Measurements from ENCODE around the gene APMAP. TPM values are rescaled to one million over a fixed set of nuclear protein-coding genes. Genes with fewer than 3 reads are reported as not detected.

APMAP gene
- total RNA-seq, 2 donors from 2014 or later, result 43.9 to 63.3 TPM

DNA sequence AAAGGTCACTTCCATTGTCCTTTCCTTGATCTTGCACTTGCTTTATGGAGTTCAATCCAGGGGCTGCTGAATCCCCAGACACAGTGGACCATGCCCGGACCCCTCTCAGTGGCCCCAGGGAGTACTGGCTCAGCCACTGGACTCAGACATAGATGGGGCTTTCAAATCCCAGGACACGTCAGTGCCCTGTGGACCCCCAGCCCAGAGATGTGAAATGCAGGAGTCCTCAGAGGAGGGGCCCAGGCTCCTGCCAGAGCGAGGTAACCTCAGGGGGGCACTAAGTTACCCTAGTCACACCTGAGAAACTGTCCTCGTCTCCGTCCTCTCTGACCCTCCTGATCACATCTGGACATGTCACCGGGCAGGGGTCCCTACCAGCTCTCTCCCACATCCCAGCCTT is 18.7 kb upstream of the APMAP start:
- no peak for DNase-seq
- H3K4me3 ChIP-seq, result no peak overlapping the region
- no peak overlapping the region for H3K27ac ChIP-seq
- H3K27me3 ChIP-seq, result no peaks in the 10 kb centered on the region
- no peaks in the 10 kb centered on the region for H3K9me3 ChIP-seq
- no peaks in the 10 kb centered on the region for H3K36me3 ChIP-seq
- H3K4me1 ChIP-seq, result no peaks in the 10 kb centered on the region
- intact Hi-C loops (cut with DNase I), result no loop called here
- TF ChIP-seq, protein P1, sequence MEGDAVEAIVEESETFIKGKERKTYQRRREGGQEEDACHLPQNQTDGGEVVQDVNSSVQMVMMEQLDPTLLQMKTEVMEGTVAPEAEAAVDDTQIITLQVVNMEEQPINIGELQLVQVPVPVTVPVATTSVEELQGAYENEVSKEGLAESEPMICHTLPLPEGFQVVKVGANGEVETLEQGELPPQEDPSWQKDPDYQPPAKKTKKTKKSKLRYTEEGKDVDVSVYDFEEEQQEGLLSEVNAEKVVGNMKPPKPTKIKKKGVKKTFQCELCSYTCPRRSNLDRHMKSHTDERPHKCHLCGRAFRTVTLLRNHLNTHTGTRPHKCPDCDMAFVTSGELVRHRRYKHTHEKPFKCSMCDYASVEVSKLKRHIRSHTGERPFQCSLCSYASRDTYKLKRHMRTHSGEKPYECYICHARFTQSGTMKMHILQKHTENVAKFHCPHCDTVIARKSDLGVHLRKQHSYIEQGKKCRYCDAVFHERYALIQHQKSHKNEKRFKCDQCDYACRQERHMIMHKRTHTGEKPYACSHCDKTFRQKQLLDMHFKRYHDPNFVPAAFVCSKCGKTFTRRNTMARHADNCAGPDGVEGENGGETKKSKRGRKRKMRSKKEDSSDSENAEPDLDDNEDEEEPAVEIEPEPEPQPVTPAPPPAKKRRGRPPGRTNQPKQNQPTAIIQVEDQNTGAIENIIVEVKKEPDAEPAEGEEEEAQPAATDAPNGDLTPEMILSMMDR (IDR thresholded peaks at IDR 0.05), result no peak
- no peak overlapping the region for H3K9ac ChIP-seq (ENCODE audit: low read depth in 2 of 2, low read length in 2 of 2)

DNA sequence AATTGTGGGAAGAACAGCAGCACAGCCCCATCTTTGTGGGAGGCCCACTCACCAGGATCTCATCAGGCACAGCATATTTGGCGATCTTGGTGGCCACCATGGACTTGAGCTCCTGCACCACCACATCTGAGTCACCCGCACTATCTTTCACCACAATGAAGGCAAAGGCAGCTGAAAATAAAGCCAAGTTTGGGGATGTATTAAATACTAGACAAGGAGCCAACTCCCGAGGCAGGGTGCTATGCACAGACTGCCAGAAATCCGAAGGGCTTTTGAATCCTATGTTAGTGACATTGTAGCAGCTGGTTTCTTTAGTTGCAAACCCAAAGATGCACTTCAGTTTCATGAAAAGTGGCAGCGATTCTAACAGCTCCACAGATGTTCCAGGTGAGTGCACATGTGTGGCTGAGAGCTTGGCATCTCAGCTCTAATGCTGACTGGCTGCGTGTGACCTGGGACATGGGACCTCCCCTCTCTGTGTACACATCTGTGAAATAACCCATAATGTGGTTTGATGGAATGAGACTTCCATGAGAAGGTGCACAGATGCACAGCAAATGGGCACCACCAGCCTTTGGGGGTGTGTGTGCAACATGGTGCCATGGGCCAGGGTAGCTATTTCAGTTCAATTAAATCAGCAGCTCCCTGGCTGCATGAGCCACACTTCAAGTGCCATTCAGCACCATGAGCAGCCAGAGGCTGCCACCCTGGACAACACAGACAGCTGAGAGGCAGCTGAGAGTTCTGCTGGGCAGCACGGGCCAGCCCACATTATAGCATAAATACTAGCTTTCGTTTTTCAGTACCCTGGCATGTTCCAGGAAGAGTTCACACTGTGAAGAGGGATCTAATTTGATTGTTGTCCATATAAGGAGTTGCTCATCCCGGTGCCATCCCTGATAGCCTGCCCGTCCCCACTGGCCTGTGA is 16.9 kb upstream of the APMAP start:
- Histone ChIP-seq H3K36me3 (no peaks in the 10 kb centered on the region), H3K9me3 (no peaks in the 10 kb centered on the region), H3K27ac (no peak overlapping the region), H3K4me3 (no peak overlapping the region), H3K9ac (ENCODE audit: low read depth in 2 of 2, low read length in 2 of 2) (no peak overlapping the region), H3K4me1 (no peaks in the 10 kb centered on the region), H3K27me3 (no peaks in the 10 kb centered on the region)
- TF ChIP-seq, protein P1 (IDR thresholded peaks at IDR 0.05), result no peak
- intact Hi-C loops (cut with DNase I), result no loop called here
- DNase-seq, result no peak

DNA sequence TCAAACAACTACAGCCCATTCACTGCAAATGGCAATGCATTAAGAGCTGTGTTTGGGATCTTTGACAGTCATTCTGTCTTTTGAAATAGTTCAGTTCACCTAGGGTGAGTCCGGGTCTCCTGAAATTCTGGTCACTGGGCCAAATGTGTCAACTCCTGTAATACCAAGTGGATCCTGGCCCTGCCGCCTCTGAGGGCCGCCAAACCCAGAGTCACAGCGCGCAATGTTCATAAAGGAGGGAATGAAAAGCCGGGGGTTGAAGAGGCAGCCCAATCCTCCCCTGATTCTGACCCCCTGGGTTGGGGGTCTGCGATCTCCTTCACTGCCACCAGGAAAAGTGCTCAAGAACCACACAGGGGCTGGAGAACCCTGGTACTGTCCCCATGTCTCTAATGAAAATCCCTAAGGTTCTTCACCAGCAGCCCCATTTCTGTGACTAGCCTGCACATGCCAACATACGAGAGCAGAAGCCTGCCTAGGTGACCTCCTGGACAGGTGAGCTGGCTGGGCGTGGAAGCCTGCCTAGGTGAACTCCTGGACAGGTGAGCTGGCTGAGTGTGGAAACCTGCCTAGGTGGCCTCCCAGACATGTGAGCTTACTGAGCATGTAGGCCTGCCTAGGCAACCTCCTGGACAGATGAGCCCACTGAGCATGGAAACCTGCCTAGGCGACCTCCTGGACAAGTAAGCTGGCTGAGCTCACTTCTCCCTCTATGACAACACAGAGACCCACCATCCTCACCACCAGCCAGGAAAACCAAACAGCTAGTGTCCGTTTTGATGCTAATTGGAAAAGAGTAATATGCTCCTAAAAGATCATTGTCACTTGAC is 16.1 kb upstream of the APMAP start:
- no peaks in the 10 kb centered on the region for H3K27me3 ChIP-seq
- no peak overlapping the region for H3K9ac ChIP-seq (ENCODE audit: low read depth in 2 of 2, low read length in 2 of 2)
- no peak overlapping the region for H3K27ac ChIP-seq
- TF ChIP-seq, protein P1 (IDR thresholded peaks at IDR 0.05), result no peak
- H3K36me3 ChIP-seq, result no peaks in the 10 kb centered on the region
- DNase-seq, result no peak
- intact Hi-C loops (cut with DNase I), result no loop called here
- no peaks in the 10 kb centered on the region for H3K9me3 ChIP-seq
- H3K4me3 ChIP-seq, result no peak overlapping the region
- no peaks in the 10 kb centered on the region for H3K4me1 ChIP-seq

DNA sequence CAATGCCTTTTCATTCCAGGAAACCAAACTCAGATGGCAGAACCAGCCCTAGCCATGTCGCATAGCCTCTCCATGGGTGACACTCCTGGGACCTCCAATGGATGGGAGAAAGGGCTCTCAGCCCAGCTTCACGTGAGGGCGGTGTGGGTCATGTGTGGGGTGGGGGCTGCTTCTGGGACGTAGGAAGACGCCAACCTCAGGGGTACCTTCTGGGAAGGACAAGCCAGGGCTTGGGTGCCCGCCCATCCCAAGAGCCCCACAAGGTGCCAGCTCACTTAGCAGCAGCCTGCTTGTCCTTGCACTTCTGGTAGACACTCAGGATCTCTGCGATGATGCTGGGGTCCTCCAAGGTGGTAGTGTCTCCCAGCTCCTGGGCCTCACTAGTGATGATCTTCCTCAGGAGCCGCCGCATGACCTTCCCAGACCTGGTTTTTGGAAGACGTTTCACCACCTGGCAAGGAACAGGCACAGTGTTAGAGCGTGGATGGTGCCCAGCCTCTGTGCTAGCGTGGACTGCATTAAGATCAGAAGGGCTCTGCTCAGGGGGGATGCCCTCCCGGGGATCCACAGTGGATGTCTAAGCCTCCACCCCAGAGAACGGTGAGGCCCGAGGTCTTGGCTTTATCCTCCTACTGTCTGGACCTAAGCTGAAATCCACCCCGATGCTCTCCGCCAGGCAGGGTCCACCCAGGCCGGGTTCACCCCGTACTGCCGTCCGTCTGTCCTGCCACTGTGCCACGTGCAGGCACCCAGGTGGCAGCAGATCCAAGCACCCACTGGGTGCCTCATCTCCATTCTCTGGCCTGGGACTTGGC is 15.1 kb upstream of the APMAP start:
- peak; percentile 16 for DNase-seq
- no peaks in the 10 kb centered on the region for H3K36me3 ChIP-seq
- H3K4me3 ChIP-seq, result no peak overlapping the region
- no peak overlapping the region for H3K9ac ChIP-seq (ENCODE audit: low read depth in 2 of 2, low read length in 2 of 2)
- no peak overlapping the region for H3K27ac ChIP-seq
- H3K27me3 ChIP-seq, result no peaks in the 10 kb centered on the region
- intact Hi-C loops (cut with DNase I), result no loop called here
- TF ChIP-seq, protein P1 (IDR thresholded peaks at IDR 0.05), result no peak
- H3K4me1 ChIP-seq, result no peaks in the 10 kb centered on the region
- no peaks in the 10 kb centered on the region for H3K9me3 ChIP-seq
